DND-41 (cell line): ENCODE results near the gene CPNE4.

Experiments
- CTCF ChIP-seq: IDR thresholded peaks from 2 replicates; pipeline ENCODE4 v1.5.1; 2012; ENCODE audit warnings: borderline replicate concordance, low read length, moderate library complexity, mild to moderate bottlenecking; ENCODE audit not compliant: poor library complexity, severe bottlenecking; ENCODE audit errors: extremely low read depth
- EZH2 ChIP-seq: IDR thresholded peaks from 3 replicates; pipeline ENCODE4 v1.6.1; 2012; ENCODE audit warnings: borderline replicate concordance, low read depth, mild to moderate bottlenecking, moderate library complexity, low read length, inconsistent platforms; ENCODE audit not compliant: severe bottlenecking

GRCh38 chr3:131995891-131996290, 38.9 kb downstream of the CPNE4 start:
- no peak for TF ChIP-seq EZH2
- no peak for TF ChIP-seq CTCF
